Daoy (cell line): ENCODE data around the gene TM9SF4. TPM values are rescaled to one million over a fixed set of nuclear protein-coding genes. Genes with fewer than 3 reads are reported as not detected.

ENCODE experiments used
- DNase-seq: peaks from one replicate; pipeline ENCODE4 v3.0.0-alpha.2; 2015; ENCODE audit warnings: low read depth
- total RNA-seq: library from RNA; depleted of rRNA; stranded (reverse); fragments of >200 nt; shearing (Covaris generic); gene quantifications from 2 replicates; pipeline ENCODE4 v1.2.3, GENCODE V29; 2014

The TM9SF4 gene
- total RNA-seq, 1 experiment from 2014 or later, result 17.9 TPM

DNA sequence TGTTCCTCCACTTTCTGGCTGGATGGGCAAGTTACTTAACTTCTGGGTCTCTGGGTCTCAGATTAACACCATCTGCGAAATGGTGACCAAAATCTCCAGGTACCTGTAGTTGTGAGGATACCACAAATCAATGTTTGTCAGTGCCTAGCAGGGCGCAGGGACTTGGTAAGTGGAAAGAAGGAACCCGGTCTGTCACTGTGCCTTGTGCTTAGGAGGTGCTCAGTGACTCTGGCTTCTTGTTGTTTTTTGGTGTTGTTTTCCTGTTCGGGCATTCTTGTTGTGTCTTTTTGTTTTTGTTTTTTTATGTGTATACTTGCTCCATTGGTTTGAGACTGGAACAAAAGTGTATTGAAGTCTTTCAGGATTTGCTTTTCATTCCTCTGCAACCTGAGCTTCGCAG, 17.8 kb downstream of the TM9SF4 start:
- no peak for DNase-seq

DNA sequence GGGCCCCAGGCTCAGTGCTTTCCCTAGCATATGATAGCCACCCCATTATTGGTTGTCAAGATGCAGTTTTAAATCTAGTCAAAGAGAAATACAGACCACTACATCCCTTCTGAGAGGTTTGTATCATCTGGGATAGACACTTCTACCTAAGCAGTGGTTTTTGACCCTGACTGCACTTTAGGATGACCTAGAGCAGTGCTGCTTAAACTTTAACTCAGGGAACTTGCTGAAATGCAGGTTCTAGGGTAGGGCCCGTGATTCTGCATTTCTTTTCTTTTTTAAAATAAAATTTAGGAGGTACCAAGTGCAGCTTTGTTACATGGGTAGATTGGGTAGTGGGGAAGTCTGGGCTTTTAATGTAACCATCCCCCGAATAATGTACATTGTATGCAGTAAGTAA, 18.7 kb downstream of the TM9SF4 start:
- DNase-seq, result no peak

DNA sequence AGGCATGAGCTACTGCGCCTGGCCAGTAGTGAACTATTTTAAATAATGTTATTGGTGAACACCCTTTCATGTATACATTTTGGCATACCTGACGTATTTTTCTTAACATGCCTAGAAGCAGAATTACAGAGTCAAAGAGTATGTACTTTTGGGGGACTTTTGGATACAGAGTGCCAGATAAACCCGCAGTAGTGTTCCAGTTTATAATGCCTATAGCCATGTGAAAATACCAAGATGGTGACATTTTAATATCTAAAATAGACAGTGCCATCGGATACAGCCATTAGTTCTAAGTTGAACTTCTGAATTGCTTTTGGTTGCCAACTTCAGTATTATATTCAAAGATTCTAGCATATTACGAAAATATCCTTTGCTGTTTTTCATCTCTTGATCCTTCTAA, 20.3 kb downstream of the TM9SF4 start:
- DNase-seq, result no peak

DNA sequence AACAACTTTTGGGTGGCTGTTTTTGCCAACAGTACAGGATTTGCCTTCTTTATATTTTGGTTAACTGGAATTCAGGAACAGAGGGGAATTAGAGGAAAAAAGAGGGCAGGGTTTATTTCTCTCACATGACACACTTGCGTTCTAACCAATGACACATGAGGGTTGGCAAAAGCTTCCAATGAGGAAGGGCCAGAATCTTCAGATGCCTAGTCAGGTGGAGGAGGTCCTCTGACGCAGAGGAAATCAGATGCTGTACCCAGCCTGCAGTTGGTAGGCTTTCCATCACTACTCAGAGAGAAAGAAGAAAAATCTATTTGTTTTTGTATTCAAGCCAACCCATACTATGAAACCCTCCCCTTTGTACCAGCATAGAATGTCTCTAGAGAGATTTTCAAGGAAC, 20.8 kb downstream of the TM9SF4 start:
- no peak for DNase-seq

DNA sequence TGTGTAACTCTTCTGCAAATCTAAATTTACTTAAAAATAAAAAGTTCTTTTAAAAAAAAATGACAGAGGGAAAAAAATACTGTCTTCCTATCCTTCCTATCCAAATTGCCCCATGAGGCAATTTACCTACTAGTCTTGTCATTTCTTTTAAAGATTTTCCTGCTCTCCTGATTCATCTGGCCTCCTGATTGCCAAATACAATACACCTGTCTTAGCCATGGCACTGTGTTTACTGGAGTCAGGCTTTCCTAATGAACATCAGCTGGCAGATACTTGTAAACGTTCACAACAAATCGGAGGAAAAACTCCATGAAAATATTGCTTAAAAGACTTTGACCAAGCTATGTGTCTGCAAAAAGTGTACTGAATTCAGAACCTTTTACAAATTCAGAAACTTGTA, 21.5 kb downstream of the TM9SF4 start:
- no peak for DNase-seq

DNA sequence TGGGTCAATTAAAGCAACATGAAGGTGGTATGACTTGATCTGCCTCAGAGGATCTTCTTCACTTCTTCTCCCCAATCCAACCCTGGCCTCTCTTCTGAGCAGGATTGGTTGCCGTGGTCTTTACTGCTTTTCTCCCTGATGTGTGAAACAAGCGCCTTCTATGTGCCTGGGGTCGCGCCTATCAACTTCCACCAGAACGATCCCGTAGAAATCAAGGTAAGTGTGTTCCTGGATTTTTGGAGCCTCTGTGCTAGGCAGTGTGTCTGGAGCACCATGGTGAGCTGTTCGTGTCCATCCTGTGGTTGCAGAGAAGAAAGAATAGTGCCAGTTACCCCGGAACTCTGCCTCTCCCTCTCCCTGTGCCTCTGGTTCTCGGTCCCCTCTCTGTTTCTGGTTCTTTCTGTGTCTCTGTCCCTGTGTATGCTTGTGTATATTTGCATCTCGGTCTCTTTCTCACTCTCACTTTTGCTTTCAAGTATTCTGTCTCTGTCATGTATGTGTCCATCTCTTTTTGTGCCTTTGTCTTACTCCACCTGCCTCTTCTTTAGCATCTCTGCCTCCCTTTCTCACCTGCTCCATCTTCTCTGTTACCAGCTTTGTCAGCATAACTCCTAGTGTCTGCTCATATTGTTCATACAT, 23.5 kb downstream of the TM9SF4 start:
- no peak for DNase-seq

DNA sequence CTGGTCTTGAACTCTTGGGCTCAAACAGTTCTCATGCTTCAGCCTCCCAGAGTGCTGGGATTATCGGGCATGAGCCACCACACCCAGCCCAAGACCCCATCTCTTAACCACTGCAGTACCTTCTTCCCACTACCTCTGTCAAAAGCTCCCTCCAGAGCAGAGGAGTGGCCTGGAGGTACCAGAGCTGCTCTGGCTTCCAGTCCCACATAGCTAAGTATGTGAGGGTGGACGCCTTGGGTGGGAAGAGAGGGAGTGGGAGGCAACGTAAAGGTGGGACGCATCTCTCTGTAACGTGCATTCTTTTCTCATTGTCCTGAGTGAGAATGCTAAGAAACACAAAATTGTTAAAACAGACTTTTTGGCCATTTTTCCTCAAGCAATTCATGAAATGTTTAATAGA, 24.5 kb downstream of the TM9SF4 start:
- DNase-seq, result no peak

DNA sequence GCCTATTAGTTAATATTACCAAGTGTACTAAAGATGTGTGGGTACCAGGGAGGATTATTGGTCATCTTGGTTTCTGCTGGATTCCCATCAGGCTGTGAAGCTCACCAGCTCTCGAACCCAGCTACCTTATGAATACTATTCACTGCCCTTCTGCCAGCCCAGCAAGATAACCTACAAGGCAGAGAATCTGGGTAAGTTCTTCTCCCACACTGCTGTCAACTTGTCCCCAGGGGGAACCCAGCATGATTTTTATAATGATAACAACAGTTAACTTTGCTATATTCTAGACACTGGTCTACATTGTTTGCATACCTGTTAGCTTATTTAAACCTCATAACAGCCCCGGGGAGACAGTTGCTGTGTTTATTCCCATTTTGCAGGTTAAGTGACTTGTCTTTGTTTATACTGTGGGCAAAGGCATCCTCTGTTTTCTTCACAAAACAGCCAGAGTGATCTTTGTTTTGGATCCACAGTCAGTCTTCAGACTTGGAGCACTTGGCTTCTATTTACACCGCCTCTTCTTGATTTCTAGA, 26.5 kb downstream of the TM9SF4 start:
- no peak for DNase-seq

DNA sequence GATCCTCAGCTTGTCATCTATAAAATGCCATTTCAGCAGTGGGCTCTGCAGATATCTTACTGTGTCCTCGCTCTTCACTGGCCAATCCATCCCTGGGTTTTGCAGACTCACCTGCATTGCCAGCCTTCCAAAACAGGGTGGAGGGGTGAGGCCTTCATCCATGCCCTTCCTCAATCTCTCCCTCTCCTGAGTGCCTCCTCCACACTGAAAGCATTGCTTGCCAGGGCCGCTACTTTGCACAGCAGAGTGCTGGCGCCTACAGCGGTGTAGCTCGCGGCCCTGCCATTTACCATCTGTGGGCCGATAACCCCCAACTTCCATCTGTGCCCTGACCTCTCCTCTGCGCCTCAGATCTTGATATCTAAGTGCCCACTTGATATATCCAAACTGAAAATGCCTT, 29.4 kb downstream of the TM9SF4 start:
- DNase-seq, result no peak

DNA sequence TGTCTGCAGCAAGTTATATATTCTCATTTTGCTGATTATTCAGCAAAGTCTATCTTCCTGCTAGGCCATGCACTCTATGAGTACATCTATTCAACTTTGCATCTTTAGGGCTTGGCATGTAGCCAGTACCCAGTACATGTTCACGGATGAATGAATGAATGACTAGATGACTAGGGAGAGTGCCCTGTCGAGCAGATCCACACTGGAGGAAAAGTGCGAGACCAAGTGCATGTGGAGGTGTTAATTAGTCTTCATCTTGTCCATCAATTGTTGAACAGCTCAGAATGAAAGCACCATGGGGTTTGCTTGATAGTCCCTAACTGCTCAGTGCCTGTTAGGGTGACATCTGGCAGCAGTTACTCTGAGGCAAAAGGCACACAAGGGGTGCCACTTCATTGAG, 30.4 kb downstream of the TM9SF4 start:
- no peak for DNase-seq

DNA sequence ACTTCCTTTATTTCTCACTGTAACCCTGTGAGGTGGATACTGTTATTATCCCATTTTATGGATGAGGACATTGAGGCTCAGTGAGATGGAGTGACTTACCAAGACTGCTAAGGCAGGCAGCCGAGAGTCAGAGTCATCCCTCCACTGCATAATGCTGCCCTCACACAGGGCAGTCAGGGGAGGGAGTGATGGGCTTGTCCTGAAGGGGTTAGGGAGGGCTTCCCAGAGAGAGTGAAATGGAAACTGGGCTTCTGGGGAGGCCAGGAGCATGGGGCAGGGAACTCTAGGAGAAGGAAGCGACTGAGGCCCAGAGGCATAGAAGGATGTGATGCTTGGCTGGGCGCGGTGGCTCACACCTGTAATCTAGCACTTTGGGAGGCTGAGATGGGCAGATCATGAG, 31.1 kb downstream of the TM9SF4 start:
- DNase-seq, result no peak

DNA sequence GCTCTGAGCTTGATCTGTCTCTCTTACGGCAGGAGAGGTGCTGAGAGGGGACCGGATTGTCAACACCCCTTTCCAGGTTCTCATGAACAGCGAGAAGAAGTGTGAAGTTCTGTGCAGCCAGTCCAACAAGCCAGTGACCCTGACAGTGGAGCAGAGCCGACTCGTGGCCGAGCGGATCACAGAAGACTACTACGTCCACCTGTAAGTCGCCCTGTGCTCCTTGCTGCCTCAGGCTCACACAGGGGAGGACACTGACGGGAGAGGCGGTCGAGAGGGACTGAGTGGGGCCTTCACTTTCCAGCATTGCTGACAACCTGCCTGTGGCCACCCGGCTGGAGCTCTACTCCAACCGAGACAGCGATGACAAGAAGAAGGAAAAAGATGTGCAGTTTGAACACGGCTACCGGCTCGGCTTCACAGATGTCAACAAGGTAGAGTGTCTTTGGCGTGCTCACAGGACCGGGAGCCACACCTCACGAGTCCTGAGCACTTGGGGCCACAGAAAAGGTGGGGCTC, 32.0 kb downstream of the TM9SF4 start:
- no peak for DNase-seq

DNA sequence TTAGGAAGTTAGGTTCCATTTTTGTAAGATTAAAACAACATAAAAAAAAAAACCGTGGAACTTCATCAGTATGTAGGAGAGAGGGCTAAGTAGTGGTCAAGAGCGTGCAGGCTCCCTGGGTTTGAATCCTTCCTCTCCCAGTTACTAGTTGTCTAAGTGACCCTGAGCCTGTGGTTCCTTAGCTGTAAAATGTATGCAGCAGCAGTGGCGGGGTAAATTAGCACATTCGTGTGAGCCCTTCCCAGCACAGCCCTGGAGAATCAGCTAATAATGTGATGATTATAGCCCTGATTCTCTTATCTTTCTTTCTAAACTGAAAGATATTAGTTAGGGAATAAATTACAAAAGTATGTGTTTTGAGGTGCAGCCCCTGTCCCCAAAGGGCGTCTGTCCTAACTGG, 32.6 kb downstream of the TM9SF4 start:
- no peak for DNase-seq

DNA sequence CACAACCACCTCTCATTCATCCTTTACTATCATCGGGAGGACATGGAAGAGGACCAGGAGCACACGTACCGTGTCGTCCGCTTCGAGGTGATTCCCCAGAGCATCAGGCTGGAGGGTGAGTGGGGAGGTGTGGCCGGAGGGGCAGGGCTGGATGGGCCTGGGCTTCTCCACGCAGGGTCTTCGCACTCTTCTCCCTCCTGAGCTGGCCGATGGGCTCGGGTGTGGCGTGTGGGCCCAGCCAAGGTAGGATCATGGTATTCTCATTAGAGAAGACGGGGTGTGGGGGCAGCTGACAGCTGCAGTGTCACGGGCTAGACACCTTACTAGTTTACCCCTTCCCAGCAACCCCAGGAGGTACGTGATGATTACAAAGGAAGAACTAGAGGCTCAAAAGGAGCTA, 33.5 kb downstream of the TM9SF4 start:
- no peak for DNase-seq

DNA sequence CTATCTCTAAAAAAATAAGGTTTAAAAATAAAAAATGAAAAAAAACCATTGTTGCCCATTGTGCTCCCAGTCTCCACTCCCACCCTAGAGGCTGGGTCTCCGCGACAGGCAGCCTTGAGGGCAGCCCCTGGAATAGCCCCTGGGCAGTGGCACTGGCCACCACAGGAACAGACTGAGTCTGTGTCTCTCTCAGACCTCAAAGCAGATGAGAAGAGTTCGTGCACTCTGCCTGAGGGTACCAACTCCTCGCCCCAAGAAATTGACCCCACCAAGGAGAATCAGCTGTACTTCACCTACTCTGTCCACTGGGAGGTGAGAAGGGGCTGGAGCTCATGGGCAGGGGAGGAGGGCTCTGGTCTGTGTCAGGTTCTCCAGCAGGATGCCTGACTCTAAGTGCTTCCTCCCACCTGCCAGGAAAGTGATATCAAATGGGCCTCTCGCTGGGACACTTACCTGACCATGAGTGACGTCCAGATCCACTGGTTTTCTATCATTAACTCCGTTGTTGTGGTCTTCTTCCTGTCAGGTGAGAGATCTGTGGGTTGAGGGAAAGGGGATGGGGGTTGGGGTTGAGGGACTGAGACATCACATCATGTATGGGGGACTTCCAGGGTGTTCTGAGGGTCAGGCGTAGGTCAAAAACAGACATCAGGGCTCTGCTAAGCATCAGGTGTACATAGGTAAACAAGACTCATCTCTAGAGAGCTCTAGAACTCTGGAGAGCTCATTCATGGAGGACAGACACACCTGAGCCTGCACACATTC, 35.6 kb downstream of the TM9SF4 start:
- no peak for DNase-seq

DNA sequence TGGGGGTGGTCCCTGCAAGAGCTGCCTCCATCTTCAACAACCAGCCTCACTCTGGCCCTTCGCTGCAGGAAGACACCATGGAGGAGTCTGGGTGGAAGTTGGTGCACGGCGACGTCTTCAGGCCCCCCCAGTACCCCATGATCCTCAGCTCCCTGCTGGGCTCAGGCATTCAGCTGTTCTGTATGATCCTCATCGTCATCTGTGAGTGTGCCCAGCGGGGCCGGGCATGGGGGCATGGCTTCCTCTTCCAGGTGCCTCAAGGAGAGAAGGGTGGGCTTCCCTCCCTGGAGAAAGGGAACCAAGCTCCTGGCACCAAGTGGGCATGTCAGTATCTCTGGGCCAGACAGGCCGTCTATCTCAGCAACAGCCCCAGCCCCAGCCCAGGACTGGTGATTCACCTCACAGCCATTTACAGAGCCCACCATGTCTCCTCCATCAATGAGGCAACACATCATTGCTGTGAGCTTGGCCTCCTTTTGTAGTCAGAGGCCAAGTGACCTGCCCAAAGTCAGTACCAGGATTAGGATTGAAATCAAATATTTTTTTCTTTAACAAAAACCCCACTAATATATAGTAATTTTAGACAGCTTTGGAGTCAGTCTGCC, 40.2 kb downstream of the TM9SF4 start:
- DNase-seq, result no peak

DNA sequence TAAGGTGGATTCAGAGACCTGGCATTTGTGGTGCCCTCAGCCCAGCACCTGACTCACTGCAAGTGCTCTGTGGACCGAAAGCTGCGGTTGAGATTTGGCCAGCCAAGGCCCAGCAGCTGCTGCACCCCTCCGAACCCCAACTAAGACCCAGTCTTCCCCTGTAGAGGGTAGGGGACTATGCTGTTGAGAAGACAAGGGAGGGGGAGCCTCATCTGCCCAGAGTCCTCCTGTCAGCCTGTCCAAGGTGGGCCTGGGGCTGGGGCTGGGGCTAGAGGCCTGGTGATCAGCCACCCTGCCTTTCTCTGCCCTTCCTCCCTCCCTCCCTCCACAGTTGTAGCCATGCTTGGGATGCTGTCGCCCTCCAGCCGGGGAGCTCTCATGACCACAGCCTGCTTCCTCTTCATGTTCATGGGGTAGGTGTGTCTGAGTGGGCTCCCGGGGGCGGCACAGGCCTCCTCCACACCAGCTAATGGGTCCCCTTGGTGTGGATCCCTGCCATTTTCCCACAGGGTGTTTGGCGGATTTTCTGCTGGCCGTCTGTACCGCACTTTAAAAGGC, 40.9 kb downstream of the TM9SF4 start:
- DNase-seq, result no peak

DNA sequence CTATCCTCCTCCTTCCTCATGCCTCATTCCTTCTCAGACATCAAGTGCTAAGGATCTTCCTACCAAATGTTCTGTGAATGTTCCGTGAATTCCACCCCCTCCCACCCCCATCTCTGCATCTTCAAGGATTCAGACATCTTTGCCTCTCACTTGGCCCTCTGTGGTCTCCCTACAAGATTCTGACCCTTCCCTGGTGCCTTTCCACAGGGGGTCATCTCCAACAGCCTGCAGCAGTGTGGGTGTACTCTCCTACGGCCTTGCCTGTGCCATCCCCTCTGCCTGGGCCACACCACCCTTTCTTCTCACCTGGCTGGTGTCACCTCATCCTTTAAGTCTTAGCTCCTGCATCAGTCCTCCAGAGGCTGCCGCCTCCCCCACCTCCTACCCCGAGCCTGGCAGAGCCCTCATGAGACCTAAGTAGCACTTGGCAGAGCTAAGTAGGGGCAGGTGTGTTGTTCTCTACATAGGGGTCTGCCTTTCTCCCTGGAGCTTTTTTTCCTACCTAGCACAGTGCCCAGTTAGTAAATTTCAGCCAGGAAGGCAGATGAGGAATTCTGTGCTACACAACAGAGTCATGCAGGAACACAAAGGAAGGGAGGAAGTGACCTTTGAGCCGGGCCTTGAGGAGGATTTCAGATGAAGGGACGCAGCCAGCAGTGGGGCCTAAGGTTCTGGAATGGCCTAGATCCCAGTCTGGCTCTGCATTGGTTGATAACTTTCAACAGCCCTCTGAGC, 43.1 kb downstream of the TM9SF4 start:
- DNase-seq, result no peak

DNA sequence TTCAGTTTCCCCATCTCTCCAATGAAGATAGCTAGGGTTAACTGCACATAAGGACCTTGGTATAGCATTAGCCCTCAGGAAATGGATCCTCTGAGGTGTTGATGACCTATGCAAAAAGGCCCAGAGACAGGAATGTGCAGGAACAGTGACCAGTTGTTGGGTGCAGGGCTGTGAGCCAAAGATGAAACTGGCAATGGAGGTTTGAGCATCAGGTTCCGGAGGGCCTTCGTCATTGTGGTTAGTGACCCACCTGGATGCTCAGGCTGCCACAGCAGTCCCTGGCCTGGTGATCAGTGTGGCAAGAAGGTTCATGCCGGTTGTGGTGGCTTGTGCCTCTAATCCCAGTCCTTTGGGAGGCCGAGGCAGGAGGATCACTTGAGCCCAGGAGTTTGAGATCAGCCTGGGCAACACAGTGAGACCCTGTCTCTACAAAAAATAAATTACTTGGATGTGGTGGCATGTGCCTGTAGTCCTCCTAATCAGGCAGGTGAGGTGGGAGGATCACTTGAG, 43.7 kb downstream of the TM9SF4 start:
- no peak for DNase-seq

DNA sequence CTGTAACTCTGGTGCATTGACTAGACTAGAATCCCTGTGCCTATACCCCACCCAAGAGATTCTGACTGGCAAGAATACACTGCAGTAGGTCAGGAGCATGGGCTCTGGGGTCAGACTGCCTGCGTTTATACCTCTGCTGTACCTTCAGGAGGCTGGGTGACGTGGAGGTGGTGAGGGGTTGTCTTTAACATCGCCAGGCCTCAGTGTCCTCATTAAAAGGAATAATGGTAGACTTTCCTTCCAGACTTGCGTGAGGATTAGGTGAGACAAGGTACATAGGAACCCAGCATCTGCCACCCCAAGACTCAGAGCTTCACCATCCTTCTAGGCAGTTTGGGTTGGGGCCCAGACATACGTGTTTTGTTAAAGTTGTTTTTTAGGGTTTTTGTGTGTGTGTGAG, 44.3 kb downstream of the TM9SF4 start:
- DNase-seq, result no peak
